HG03521 (cell line): ENCODE results near the gene DUSP22.
A peak's percentile ranks its signal among the peaks of the same experiment; 100 is the strongest.

Experiments
- ATAC-seq: cut with Tn5 transposase; IDR thresholded peaks from one replicate; pipeline ENCODE4 v1.9.1; 2021; ENCODE audit warnings: mild to moderate bottlenecking, moderate library complexity; ENCODE audit not compliant: unreplicated experiment

The DUSP22 gene

DNA sequence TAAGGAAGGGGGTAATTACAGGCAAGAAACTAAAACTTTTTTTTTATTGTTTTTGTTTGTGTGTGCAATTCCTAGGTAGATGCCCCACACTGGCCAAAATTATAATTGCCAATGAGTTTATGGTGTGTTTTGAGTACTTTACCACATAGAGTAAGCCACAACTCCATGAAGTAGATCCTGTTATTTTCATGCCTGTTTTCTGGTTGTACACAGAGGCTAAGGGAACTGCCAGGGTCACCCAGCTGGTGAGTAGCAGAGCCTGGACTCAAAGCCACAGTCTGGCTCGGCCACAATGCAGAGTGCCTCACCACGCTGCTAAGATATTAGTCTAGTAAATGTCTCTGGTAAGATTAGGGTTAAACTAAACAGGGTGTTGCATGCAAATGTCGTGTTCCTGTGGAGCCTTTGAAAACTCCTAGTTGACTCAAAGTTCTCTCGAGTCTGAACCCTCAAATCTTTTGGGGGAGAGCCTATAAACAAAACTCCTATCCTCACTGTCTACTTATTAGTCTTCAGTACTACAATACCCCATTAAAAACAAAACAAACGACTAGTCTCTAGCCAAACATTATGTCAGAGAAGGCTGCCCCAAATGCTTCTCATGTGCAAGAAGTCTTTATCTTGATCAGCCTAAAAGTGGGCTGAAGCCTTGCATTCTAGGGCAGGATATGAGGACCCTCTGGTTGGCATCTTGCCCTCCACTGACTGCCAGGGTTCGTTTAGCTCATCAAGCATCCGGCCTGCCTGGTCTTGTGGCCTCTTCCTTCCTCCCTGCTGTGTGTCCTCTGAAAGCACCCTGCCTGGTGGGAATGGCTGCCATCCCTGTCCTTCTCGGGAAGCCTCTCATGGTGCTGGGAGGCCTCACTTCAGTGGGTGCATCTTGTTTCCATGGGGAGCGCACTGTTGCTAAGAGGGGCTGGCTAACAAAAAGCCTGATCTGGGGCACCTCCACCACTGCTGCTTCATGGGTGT lies 4.2 kb downstream of the DUSP22 start:
- ATAC-seq, result peak; percentile 18

GRCh38 chr6:297571-298232 lies 5.4 kb downstream of the DUSP22 start:
- no peak for ATAC-seq

GRCh38 chr6:298233-299103 lies 6.2 kb downstream of the DUSP22 start:
- ATAC-seq, result no peak

DNA sequence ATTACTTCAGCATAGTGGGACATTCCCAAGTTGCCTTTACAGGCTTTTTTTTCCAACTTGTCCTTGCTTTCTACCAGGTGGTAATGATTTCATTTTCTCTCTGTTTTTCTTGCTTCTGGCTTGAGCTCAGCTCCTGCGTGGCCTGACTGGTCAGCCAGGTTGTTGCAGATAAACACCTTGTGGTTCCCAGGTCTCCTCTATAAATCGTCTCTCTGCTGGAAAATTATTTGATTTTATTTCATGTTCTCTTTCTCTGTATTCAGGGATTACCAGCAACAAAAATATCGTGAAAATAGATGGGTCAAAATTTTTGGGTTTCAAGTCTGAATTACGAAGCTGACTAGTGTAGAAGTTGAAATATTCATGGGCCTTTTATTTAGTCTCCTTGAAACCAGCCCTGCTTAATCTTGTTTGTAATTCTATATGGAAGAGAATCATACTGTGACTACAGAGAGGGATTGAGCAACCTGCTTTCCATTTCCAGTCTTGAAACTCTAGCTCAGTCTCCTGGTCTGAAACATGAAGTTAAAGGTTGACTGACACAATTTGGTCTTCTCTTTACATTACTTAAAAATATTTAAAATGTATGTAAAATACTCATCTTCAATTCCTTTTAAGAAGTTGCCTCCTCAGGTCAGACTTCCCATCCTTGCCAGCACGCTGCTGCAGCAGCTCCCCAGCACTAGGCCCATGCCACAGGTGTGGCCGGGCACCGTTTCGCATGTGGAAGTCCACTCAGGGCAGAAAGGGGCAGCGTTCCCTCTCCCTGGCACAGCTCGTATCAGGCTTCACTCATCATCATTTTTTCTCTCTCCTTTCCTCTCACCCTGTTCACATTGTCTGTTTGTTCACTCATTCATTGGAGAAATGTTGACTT lies 7.1 kb downstream of the DUSP22 start:
- ATAC-seq, result no peak

- ATAC-seq, result no peak
These were observed 7.7 kb downstream of the DUSP22 start for GRCh38 chr6:300026-300425.

- ATAC-seq, result no peak
These were observed 8.4 kb downstream of the DUSP22 start for GRCh38 chr6:300494-301198.

DNA sequence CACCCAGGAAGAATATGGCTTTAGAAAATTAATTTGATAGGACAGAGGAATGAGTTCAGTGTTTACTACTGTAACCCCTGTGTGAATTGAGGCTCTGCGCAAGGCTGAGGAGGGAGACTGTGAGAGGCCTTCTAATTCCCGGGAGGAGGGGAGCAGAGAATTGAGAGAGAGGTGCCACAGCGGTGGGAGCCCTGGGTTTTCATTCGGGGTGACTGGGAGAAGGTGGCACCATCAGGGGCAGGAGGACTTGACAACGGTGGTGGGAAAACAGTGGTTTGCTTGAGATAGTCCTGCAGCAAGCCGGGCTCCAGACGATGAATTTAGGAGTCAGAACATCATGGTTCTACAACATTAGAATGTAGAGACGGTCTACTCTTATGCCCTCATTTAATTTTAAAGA lies 9.2 kb downstream of the DUSP22 start:
- no peak for ATAC-seq

GRCh38 chr6:301929-302705 lies 9.8 kb downstream of the DUSP22 start:
- no peak for ATAC-seq

DNA sequence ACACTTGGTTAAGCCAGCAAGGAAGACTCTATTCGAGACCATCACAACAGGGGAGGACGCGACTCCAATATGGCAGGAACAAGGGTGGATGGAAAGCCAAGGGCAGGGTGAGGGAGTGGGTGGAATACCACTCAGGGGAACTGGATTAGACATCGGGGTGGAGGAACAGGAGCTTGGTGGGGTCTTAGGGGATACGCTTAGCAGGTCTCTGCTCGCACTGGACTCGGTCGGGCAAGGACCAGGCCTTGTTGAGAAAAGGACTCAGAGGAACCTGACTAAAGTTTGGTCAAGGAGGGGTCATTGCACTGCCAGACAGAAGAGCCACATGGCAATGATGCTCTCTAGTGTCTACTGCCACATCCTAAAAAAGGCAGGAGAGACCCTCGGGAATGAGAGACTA lies 10.5 kb downstream of the DUSP22 start:
- no peak for ATAC-seq

GRCh38 chr6:303263-303662 lies 11.0 kb downstream of the DUSP22 start:
- no peak for ATAC-seq

GRCh38 chr6:303948-304558 lies 11.8 kb downstream of the DUSP22 start:
- no peak for ATAC-seq

GRCh38 chr6:304833-305370 lies 12.6 kb downstream of the DUSP22 start:
- peak; percentile 1 for ATAC-seq

DNA sequence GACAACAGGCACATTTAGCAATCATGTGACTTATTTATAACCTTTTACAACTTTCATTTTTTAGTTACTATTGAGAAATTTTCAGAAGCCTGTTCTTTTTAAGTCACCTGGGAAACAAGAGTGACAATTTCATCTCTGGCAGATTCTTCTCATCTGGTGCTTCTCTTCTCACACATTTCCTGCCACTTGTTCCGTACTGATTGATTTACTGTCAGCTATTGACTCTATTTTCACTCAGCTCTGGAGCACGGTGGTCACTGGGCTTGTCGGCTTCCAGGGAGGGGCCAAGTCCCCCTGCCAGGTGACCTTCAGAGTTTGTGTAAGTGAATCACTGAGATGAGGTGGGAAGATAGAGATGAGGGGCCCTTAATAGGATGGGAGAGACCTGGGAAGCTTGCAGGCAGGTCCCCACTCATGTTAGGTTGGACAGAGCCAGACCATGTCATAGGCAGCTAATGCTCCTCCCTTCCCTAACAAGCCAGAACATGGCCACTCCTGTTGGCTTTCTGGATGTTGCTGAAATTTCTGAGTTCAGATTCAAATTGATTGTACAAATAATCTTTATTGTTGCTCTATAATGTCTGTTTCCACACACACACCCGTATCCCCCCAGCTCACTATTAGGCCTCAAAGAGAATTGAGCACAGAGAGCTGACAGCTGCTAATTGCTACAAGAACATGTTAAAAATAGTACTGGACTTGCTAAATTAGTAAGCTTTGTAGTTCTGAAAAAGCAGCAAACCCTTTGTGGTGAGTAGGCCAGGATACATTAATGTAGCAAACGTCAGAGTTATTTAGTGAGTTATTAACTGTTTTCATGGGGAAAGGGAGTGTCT lies 13.3 kb downstream of the DUSP22 start:
- peak; percentile 75 for ATAC-seq

GRCh38 chr6:306641-307061 lies 14.4 kb downstream of the DUSP22 start:
- no peak for ATAC-seq

DNA sequence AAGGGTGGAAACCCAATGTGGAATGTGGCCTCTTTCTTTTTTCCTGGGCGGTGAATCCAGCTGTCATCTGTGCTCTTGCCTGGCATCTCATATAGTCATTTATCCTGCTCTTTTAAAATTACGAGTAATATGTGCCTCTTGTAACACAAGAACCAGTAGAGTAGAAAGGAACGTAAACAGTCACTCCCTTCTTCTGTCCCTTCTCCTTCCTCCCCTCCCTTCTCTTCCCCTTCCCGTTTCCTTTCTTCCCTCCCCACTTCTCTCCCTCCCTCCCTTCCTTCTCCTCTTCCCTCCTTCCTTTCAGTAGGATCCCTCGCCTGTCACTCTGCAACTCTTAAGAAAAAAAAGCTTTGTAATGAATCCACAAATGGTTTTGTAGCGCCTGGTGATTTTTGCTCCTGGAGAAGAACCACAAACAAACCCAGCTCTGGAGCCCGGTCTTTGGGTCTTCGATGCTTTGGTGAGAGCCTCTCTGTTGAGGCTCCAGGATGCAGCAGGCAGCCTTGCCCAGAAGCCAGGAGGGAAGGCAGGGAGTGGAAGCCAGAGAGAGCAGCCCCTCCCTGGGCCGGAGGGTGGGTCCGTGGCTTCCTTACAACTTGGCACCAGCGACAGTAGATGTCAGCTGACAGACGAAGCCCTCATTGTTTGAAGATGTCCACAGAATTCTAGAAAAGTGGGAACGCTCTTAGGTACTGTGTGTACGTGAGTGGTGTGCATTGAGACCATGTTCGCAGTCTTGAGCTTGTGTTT lies 15.0 kb downstream of the DUSP22 start:
- ATAC-seq, result no peak

- ATAC-seq, result no peak
These were observed 15.6 kb downstream of the DUSP22 start for GRCh38 chr6:307874-308273.

- ATAC-seq, result no peak
These were observed 16.0 kb downstream of the DUSP22 start for GRCh38 chr6:308307-308706.
